Suprapubic skin (tissue), 4 donors: ENCODE measurements around the gene CTBP2. TPM values are rescaled to one million over a fixed set of nuclear protein-coding genes. Genes with fewer than 3 reads are reported as not detected.

ENCODE experiments used
- DNase-seq, 2 donors: peaks; one replicate each; pipeline ENCODE4 v3.0.0-alpha.2; 2019; ENCODE audit warnings: low spot score in 2 of 2
- H3K27ac ChIP-seq: fragments of 200-600 bp; sonication (generic); one replicate; pipeline ENCODE4 v1.5.1; 2019
- H3K27me3 ChIP-seq: fragments of 200-600 bp; sonication (generic); one replicate; pipeline ENCODE4 v1.5.1; 2019
- H3K36me3 ChIP-seq: fragments of 200-600 bp; sonication (generic); one replicate; pipeline ENCODE4 v1.5.1; 2019
- H3K4me1 ChIP-seq: fragments of 200-600 bp; sonication (generic); one replicate; pipeline ENCODE4 v1.5.1; 2019
- H3K4me3 ChIP-seq: fragments of 200-600 bp; sonication (generic); one replicate; pipeline ENCODE4 v1.5.1; 2019; ENCODE audit warnings: mild to moderate bottlenecking
- H3K9me3 ChIP-seq: fragments of 200-600 bp; sonication (generic); one replicate; pipeline ENCODE4 v1.5.1; 2019
- CTCF ChIP-seq, 2 donors: fragments of 200-600 bp in 1 of 2; fragments of 450-650 bp in 1 of 2; sonication (generic) in 1 of 2; IDR thresholded peaks; one replicate each; pipeline ENCODE4 v1.5.1; 2016 to 2019; ENCODE audit warnings: antibody characterized with exemption in 2 of 2, mild to moderate bottlenecking in 1 of 2, moderate library complexity in 1 of 2
- EP300 ChIP-seq: sonication (generic); formaldehyde crosslinking; IDR thresholded peaks from one replicate; pipeline ENCODE4 v1.6.1; 2017; ENCODE audit warnings: antibody characterized with exemption
- POLR2A ChIP-seq, 2 donors: fragments of 450-650 bp; IDR thresholded peaks; one replicate each; pipeline ENCODE4 v1.6.1; 2017; ENCODE audit warnings: antibody characterized with exemption in 2 of 2, mild to moderate bottlenecking in 2 of 2, moderate library complexity in 2 of 2
- POLR2AphosphoS5 ChIP-seq, 3 donors: sonication (generic); formaldehyde crosslinking; IDR thresholded peaks; one replicate each; pipeline ENCODE4 v1.6.1; 2017; ENCODE audit warnings: antibody characterized with exemption in 3 of 3
- WGBS: methylation state at CpG from one replicate; pipeline ENCODE4 v1.1.5; 2018; 5-methylcytosine and 5-hydroxymethylcytosine counted together
- total RNA-seq, 4 donors: library from RNA; depleted of rRNA; stranded (reverse); fragments of >200 nt; gene quantifications; one replicate each; pipeline ENCODE4 v1.1.0, GENCODE V29; 2016

The CTBP2 gene
- total RNA-seq, 4 donors from 2014 or later: 19.7 to 45.7 (median 29.4) TPM

DNA sequence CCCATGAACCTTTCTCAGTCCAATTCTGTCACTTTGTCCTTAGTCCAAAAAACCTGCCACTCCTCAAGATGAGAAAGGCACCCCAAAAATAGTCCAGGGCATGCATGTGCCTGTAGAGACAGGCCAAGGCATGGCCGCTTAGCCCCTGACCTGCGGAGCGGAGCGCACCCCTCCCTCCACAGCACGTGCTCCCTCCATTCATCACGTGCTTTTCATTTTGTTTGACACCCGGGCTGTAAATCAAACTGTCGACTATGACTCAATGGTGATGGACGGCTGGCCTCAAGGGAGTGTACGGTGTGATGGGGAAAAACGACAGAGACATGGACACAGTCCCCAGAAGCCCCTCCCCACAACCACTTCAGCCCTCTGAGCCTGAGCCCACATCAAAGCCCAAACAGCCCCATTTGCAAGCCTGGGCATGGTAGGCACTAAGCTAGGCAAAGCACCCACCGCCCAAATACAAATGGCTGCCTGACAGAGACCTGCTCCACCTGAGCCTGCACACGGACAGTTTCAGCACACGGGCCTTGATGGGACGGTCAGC lies 127.8 kb downstream of the CTBP2 start:
- Histone ChIP-seq H3K4me1 (peaks cover 18% of the 10 kb centered on the region), H3K27ac (no peak overlapping the region)
- 76% methylated on average over 15 of the region's 15 CpGs for WGBS

DNA sequence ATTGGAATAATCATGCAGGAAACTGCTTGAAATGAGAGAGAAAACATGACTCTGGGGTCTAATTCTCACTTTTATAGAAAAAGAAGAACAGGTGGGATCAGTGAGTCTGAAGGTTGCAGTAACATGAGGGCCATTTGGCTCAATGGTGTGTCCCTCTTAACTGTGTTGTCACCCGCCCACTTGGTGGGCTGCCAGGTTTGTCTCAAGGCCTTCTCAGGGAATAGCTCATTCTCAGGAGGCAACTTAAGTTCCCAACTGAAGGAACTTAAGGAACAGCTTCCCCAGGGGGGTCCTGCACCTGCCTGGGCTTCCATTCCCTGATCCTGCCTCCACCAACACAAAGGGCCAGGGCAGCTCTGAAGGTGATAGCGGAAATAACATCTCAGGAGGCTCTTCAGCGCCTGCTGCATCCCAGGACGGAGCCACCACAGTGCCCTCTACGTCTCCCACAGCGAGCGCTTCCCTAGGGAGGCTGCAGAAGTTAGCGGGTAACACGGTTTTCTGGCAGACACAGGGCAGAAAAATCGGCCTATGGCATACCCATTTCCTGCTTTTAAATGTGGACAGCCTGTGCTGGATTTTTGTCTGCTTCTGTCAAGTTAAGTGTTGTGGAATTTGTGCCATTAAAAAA lies 129.7 kb downstream of the CTBP2 start:
- Histone ChIP-seq H3K27me3 (no peaks in the 10 kb centered on the region), H3K4me3 (no peak overlapping the region), H3K27ac (no peak overlapping the region), H3K4me1 (peaks cover 8% of the 10 kb centered on the region), H3K9me3 (no peaks in the 10 kb centered on the region), H3K36me3 (peaks cover 17% of the 10 kb centered on the region)
- no peak for DNase-seq
- no peak for TF ChIP-seq CTCF (IDR thresholded peaks at IDR 0.05)
- no peak for TF ChIP-seq POLR2A (IDR thresholded peaks at IDR 0.05)
- TF ChIP-seq EP300: no peak
- no peak for TF ChIP-seq POLR2AphosphoS5 (IDR thresholded peaks at IDR 0.05)
- whole genome bisulfite sequencing: 87% methylated on average over 9 of the region's 10 CpGs

More for the DNA sequence above, 127.8 kb downstream of the CTBP2 start:
- Histone ChIP-seq H3K36me3 (no peaks in the 10 kb centered on the region), H3K4me3 (no peak overlapping the region), H3K9me3 (no peaks in the 10 kb centered on the region), H3K27me3 (no peaks in the 10 kb centered on the region)
- TF ChIP-seq POLR2A (IDR thresholded peaks at IDR 0.05) (no peak), EP300 (no peak), POLR2AphosphoS5 (IDR thresholded peaks at IDR 0.05) (no peak), CTCF (IDR thresholded peaks at IDR 0.05) (no peak)
- DNase-seq: no peak

DNA sequence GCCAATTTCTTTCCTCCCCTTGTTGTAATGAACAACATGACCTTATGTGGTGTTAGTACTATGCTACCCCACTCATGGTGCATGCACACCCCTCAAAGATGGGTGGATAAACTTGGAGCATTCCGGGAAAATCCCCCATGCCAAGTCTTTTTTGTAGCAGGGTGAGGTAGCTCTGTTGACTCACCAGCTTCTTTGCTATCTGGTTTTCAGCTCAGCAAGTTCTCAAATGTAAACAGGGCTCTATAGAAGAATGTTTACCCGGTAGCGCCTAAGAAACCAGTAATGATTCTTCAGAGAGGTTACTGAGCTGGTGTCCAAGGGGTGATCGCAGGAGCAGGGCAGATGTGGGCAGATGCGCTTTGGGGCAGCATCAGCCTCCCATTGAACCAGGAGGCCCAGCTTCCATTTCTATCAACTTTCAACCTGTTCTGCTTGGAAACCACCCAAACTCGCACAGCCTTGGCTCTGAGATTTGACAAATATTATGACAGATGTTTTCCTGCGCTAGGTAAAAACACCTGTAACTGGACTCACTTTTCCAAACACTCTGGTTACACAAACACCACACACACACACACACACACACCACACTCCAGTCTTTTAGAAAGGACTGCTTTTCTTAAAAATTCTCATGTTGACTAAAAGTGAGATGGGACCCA lies 130.7 kb downstream of the CTBP2 start:
- Histone ChIP-seq H3K4me3 (no peak overlapping the region), H3K27me3 (no peaks in the 10 kb centered on the region), H3K4me1 (peaks cover 14% of the 10 kb centered on the region), H3K27ac (no peak overlapping the region), H3K36me3 (peaks cover 17% of the 10 kb centered on the region), H3K9me3 (no peaks in the 10 kb centered on the region)
- DNase-seq: no peak
- TF ChIP-seq CTCF (IDR thresholded peaks at IDR 0.05): no peak
- TF ChIP-seq POLR2A (IDR thresholded peaks at IDR 0.05): no peak
- no peak for TF ChIP-seq POLR2AphosphoS5 (IDR thresholded peaks at IDR 0.05)
- no peak for TF ChIP-seq EP300
- 93% methylated on average over 7 of the region's 7 CpGs for WGBS

- DNase-seq: no peak
- TF ChIP-seq POLR2A (IDR thresholded peaks at IDR 0.05) (no peak), CTCF (IDR thresholded peaks at IDR 0.05) (no peak), POLR2AphosphoS5 (IDR thresholded peaks at IDR 0.05) (no peak), EP300 (no peak)
- H3K27ac ChIP-seq: no peak overlapping the region
- 76% methylated on average over 16 of the region's 17 CpGs for WGBS
- H3K4me3 ChIP-seq: no peak overlapping the region
- H3K9me3 ChIP-seq: no peaks in the 10 kb centered on the region
- H3K4me1 ChIP-seq: peaks cover 27% of the 10 kb centered on the region
- H3K36me3 ChIP-seq: peaks cover 17% of the 10 kb centered on the region
- H3K27me3 ChIP-seq: no peaks in the 10 kb centered on the region
Observed at GRCh38 chr10:125027871-125028869, 132.2 kb downstream of the CTBP2 start.
